GM23248 (cell line): ENCODE results near the gene RBFOX2.

Experiments
- EZH2 ChIP-seq: fragments of 200-600 bp; sonication (generic); IDR thresholded peaks from 2 replicates; pipeline ENCODE4 v1.6.1; 2018; ENCODE audit warnings: antibody characterized with exemption, mild to moderate bottlenecking; ENCODE audit not compliant: insufficient read depth, poor library complexity, severe bottlenecking
- EZH2phosphoT487 ChIP-seq: fragments of 200-600 bp; sonication (generic); IDR thresholded peaks from 2 replicates; pipeline ENCODE4 v1.6.1; 2018; ENCODE audit warnings: antibody characterized with exemption, moderate library complexity, mild to moderate bottlenecking, low read depth; ENCODE audit not compliant: insufficient read depth

- TF ChIP-seq EZH2phosphoT487 (no peak), EZH2 (no peak)
Measured at GRCh38 chr22:36026741-36027140, 1.9 kb downstream of the RBFOX2 start.
